GM23248 (cell line): ENCODE data around the gene CLIC6.

Experiments
- EZH2 ChIP-seq: fragments of 200-600 bp; sonication (generic); IDR thresholded peaks from 2 replicates; pipeline ENCODE4 v1.6.1; 2018; ENCODE audit warnings: antibody characterized with exemption, mild to moderate bottlenecking; ENCODE audit not compliant: insufficient read depth, poor library complexity, severe bottlenecking
- EZH2phosphoT487 ChIP-seq: fragments of 200-600 bp; sonication (generic); IDR thresholded peaks from 2 replicates; pipeline ENCODE4 v1.6.1; 2018; ENCODE audit warnings: antibody characterized with exemption, moderate library complexity, mild to moderate bottlenecking, low read depth; ENCODE audit not compliant: insufficient read depth

- TF ChIP-seq EZH2 (no peak), EZH2phosphoT487 (no peak)
These were observed 76.0 kb downstream of the CLIC6 start for GRCh38 chr21:34744801-34745200.
